ENCODE results near the gene CANX.

CANX gene

DNA sequence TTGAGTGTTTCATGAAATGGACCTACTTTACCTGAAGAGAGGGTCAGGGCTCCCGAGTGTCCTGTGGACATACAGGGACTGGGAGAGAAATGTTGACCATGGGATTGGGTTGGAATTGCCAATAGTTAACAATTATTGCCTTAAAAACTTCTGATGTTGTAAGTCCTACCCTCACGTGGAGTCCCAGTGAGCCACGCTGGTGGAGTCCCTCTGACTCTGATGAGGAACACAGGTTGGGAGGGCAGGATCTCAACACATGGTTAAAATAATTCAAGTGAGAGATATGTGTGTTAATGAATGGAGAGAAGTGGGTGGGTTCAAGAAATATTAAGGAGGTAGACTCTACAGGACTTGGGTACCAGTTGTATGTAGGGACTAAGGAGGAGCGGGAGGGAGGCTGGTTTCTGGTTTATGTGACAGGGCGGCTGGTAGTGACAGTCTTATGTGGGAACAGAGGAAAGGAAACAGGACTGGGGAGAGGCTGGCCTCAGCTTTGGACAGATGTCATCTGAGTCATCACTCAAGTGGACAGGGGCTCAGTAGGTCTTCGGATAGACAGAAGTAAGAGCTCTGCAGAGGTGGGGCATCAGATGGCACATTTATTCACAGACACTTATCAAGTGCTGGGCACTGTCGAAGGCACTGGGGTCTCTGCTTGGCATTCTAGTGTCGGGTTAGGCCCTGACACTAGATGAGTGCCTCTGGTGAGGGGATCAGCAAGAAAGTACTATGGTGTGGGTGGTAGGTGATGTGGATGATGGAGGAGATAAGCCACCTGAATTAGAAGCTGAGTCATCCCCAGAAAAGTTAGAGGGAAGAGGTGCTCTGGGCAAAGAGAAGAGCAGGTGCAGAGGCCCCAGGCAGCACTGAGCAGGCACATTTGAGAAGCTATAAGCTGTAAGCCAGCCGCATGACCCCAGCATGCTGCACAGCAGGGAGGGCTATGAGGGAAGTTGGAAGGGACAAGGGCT lies 61.1 kb downstream of the CANX start:
- DNase-seq, result no peak

DNA sequence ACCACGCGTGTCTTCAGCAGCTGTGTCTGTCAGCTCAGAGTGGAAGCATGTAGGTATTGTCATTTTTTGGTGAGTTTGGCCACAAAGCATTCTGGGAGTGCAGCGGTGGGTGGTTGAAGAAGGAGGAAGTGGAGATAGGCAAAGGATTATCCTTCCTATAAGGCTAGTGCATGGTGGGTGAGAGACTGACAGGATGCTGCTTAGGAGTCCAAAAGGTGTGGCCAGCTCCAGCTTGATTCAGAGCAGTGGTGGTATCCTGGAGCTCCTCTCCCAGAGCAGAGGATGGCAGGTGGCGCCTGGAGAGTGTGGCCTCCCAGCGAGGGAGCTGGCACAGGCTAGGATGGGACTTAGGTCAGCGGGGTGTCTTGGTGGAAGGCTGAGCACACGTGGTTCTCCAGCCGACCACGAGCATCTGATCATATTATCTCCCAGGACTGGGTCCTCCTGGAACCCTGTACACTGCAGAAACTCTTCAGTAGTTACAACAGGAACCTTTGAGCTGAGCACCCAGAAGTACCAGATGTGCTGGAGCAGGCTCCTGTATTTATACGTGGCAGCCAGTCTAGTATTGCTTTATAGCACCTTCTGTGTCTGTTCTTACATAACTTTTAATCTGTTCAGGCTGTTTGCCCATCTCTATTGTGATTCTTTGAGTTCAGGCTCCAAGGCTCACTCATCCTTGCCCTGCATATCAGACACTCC lies 63.5 kb downstream of the CANX start:
- no peak for DNase-seq

DNA sequence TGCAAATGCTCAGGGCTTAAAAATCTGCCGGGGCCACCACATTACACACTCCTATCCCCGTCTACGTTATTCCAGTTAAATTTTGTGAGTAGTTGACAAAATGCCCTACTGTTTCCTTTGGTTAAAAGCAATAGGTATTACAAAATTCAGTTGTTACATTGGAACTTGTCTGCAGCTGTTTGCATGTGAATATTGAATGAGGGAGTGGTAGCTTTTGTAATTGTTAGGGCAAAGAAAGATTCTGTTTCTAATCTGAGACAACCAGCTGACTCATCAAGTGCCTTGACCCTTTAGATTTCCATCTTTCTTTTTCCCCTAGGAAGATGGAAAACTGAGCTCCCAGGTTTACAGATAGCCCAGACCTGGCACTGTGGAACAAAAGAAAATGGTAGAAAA lies 64.0 kb downstream of the CANX start:
- DNase-seq, result no peak

DNA sequence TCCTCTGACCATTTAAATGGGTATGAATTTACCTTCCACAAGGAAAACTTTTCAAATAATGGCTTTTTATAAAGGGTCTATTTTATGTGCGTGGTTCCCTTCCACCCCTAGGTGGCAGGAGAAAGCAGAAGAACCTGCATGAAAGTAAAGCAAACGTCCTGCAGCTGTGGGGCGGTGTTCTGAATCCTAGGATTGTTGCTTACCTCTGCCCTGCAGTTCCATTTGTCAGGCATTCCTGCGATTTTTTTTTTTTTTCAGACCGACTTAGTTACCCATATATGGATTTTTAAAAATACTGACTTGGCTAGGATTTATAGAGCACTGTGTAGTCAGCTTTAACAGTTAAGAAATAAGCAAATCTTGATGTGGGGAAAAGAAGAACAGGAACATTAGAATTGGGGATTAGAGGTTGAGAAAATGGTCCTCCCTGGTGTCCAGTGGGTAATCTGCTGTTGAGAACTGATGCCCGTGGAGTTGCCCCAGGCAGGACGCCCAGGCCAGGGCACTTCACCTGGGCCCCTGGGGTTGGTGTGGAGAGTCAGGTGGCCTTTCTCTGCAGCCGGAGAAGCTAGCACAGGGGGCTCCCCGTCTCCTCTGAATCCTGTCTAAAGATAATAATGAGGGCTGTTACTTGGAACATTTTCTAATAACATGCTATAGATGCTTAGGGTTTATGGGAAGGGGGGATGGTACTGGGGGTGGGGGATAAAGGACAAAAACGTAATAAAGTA lies 64.6 kb downstream of the CANX start:
- DNase-seq, result peak in 1 of 2 experiments; percentile 35

DNA sequence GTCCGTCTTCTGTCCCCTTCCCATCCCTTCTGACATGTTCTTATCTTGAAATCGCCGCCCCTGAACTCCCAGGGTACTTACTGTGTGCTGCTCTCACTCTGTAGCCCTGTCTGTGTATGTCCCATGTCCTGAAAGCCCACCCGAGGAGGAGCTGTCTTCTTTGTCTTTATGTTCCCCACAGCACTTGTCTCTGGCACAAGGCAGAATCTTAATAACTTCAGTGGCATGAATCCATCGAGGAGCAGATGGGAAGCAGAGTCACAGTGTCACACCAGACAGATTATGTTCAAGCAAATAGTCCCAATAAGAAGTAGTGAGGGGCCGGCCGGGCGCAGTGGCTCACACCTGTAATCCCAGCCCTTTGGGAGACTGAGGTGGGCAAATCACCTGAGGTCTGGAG lies 65.3 kb downstream of the CANX start:
- DNase-seq, result no peak

DNA sequence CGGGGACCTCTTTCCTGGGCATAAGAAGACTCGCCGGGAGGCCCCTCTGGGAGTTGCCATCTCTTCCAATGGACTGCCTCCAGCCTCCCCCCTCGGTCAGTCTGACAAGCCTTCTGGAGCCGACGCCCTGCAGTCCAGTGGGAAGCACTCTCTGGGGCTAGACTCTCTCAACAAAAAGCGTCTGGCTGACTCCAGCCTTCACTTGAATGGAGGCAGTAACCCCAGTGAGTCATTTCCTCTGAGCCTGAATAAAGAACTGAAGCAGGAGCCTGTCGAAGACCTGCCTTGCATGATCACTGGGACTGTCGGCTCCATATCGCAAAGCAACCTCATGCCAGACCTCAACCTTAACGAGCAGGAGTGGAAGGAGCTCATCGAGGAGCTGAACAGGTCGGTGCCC lies 66.6 kb downstream of the CANX start:
- DNase-seq, result no peak

DNA sequence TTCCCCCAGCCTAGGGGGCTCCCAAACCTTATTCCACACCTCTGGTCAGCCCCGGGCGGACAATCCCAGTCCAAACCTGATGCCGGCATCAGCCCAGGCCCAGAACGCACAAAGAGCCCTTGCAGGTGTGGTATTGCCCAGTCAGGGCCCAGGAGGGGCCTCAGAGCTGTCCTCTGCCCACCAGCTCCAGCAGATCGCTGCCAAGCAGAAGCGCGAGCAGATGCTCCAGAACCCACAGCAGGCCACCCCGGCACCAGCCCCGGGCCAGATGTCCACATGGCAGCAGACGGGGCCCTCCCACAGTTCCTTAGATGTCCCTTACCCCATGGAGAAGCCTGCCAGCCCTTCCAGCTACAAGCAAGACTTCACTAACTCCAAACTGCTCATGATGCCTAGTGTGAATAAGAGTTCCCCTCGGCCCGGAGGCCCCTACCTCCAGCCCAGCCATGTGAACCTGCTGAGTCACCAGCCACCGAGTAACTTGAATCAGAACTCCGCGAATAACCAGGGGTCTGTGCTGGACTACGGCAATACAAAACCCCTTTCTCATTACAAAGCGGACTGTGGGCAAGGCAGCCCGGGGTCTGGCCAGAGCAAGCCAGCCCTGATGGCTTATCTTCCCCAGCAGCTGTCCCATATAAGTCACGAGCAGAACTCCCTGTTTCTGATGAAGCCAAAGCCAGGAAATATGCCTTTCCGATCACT lies 67.4 kb downstream of the CANX start:
- DNase-seq, result no peak

DNA sequence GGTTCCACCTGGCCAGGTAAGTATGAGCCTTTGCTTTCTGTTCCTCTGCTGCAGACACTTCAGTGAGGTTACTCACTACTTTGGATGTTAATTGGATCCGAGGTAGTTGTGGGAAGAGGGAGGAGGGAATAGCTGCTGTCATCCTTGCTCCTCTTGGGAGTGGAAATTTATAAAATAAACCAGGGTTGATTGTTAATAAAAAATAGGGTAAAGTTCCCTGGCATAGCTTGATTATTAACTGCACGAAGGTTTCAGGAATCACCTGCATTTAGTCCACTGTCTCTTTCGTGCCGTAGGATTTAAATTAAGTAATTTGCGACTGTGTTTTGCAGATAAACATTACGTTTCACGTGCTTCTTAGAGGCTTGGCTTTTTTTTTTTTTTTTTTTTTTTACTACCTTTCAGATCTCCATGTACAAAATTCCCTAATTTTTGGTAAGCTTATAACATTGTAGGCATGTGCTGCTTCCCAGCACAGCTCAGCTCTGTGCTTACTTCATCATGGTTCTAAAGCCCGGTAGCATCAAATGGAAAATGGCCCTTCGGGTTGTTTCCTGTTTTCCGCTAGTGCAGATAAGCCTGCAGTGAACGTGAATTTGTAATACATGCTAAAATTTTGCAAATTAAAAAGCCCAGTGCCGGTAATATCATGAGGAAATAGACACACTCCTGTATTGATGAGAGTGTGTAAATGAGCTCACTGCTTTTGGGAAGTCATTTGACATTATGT lies 68.1 kb downstream of the CANX start:
- no peak for DNase-seq

DNA sequence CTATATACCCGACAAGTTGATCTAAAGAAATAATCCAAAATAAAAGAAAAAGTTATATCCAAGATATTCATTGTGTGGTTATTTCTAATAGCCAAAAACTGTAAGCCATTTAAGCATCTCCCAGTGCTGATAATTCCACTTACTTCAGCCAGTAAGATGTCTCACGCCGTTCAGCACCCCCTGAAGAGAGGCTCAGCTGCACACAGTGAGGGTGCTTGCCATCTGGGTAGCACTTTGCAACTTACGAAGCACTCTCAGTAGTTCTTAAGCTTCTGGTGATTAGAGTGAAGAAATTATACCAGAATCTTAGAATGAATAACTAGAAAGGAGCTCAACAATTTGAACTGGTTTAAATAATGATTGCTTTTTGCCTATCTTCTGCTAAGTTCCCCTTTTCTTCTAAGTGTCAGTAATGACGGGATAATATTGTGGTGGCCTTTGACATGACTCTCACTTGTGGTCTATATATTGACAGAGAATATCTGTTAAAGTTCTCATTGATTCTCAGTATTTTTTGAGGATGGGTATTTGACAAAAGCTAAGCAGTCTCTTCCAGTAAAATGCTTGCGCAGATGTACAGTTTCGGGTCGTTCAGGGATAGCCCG lies 68.8 kb downstream of the CANX start:
- DNase-seq, result no peak

DNA sequence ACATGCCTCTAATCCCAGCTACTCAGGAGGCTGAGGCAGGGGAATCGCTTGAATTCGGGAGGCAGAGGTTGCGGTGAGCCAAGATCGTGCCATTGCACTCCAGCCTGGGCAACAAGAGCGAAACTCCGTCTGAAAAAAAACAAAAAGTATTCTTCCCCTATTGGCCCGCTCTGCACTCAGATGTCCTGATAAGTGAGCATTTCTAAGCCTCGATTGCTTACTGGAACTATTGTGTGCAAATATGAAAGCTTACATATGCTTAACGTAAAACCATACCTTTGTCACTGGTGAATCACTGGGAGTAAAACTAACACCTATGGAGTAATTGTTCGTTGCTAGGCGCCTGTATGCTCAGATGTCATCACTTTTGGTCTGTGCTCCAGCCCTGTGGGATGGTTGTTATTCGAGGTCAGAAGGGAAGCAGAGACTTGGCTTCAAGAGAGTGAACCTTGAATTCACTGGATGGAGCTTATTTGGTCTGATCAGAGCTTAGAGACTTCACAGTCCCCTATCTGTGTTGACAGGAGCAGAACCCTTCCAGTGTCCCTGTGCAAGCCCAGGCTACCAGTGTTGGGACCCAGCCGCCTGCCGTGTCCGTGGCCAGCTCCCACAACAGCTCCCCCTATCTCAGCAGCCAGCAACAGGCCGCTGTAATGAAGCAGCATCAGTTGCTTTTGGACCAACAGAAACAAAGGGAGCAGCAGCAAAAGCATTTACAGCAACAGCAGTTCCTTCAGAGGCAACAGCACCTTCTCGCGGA lies 69.7 kb downstream of the CANX start:
- no peak for DNase-seq

DNA sequence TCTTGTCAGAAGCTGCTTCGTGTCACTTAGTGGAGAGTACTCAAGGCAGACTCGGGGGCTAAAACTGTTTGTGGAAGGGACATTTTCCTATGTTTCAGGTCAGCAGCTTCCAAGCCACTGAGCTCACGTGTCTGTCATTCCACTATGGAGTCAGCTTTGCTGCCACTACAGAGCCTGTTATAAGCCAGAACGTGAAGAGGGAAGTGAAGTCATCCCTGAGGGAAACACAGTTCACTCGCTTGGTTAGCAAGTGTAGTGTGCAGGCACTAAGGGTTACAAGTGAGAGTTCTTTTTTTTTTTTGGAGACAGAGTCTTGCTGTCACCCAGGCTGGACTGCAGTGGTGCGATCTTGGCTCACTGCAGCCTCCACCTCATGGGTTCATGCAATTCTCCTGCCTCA lies 70.5 kb downstream of the CANX start:
- no peak for DNase-seq

DNA sequence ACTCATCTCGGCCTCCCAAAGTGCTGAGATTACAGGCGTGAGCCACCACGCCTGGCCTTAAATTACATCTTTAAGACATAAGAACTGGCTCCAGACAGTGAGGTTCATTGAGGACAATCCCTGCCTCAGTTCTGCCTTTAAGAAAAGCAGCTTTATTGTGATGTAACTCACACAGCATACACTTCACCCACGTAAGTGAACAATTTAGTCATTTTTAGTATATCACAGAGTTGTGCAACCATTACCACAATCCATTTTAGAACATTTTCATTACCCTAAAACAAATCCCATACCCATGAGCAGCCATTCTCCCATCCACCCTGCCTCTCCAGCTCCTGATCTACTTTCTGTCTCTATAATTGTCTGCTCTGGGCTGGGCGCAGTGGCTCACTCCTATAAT lies 71.0 kb downstream of the CANX start:
- DNase-seq, result no peak

DNA sequence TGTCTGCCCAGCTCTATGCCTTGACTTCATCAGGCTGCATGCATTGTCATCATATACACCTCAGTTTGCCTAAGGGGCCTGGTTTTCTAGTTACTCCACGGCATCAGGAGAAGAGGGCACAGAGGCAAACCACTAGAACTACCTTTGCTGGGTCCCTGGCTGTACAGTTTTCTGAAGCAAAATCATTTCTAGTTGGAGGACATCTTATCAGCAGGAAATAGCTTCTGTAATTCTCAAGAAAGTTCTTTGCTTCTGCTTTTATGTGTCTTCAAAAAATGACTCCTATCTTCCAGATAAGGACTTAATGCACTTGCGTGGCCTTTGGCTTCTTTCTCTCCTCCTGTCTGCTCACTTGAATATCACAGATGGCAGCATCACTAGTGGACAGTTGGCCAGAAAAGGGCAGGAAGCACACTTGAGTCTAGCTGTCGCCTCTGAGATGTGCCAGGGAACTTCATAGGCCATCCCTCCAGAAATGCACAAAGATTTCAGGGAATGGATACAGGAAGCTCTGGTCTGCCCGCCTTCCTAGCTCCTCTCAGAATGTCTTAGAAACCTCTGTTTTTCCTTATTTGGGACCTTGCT lies 72.6 kb downstream of the CANX start:
- no peak for DNase-seq

DNA sequence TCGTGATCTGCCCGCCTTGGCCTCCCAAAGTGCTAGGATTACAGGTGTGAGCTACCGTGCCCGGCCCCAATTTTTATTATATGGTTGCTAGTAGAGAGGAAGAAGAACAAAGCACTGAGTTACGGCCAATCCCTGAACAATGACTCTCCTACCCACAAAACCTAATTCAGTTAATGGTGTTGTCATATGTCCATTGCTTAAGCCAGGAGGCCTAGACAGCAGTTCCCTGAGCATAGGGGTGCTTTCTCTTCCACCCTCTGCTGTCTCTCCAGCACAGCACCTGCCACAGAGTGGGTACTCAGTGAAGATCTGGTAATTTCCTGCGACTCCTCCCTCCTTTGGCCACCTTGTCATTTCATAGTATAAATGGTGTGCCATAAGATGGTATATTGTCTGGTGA lies 73.6 kb downstream of the CANX start:
- no peak for DNase-seq

DNA sequence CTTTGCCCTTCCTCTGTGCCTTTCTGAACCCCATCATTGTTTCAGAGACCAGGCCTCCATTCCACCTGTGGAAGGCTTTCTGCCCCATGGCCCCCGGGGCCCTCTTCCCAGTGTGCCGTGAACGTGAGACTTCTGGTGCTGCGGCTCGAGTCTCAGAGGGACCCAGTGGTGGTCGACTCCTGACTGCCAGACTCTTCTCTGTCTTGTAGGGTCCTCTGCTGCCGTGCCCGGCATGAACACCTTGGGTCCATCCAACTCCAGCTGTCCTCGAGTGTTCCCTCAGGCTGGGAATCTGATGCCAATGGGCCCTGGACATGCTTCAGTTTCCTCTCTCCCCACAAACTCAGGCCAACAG lies 74.9 kb downstream of the CANX start:
- DNase-seq, result no peak

DNA sequence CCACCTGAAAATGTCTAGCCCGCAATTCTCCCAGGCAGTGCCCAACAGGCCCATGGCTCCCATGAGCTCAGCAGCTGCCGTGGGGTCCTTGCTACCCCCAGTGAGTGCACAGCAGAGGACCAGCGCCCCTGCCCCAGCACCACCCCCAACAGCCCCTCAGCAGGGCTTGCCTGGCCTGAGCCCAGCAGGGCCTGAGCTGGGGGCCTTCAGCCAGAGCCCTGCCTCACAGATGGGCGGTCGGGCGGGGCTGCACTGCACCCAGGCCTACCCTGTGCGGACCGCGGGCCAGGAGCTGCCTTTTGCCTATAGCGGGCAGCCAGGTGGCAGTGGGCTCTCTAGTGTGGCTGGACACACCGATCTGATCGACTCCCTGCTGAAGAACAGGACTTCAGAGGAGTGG lies 75.7 kb downstream of the CANX start:
- DNase-seq, result no peak

DNA sequence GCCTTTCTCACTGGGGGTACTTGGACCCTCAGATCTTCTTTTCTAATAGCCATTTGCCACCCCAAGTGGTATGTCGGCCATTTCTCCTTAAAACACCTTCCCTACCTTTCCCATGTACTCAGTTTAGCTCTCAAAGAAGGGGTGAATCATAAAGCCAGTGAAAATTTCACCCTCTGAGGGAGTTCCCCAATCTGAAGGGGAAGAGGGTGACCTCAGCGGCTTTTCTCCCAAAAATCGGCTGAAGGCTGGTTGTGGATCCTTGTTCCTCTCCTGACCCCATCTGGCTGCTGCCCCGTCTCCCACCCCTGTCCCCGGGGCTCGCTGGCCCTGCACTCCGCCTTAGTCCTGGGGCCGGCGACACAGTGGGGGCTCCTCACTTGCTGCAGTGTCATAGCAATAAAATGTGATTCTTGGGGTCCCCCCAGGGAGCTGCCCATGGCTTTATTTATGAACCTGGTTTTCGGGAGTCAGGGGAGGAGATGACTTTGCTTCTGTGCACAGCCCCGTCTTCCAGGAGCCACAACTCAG lies 77.7 kb downstream of the CANX start:
- no peak for DNase-seq

DNA sequence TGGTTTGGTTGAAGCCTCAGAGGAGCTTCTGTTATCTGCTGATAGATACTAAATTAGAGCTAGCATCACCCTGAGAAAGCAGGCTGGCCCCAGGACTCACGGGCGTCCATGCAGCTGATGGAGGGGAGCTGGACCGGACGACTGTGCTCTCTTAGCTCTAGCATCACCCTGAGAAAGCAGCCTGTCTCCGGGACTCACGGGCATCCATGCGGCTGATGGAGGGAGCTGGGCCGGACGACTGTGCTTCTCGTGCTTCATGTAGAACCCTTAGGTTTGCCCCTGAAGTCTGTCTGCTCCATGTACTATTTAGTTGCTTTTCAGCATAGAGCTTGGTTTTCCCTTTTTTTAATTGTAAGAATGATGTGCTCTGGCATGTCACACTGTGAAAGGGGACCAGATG lies 78.7 kb downstream of the CANX start:
- DNase-seq, result no peak

DNA sequence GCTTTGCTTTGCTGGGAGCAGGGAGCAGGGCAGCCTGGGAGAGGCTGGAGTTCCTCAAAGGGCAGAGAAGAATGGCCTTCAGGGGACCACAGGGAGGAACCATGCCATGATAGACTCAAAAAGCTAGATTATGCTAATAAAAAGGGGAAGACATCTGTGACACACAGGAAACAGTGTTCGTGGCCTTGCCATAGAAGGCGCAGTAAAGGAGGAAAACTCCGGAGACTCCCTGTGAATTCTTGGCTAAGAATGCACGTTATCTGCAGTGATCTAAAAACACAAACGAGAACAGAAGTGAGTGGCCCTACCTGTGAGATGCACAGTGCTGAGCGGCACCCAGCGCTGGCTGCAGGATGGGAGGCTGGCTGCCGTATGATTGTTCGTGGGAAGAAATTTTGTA lies 79.1 kb downstream of the CANX start:
- DNase-seq, result no peak

DNA sequence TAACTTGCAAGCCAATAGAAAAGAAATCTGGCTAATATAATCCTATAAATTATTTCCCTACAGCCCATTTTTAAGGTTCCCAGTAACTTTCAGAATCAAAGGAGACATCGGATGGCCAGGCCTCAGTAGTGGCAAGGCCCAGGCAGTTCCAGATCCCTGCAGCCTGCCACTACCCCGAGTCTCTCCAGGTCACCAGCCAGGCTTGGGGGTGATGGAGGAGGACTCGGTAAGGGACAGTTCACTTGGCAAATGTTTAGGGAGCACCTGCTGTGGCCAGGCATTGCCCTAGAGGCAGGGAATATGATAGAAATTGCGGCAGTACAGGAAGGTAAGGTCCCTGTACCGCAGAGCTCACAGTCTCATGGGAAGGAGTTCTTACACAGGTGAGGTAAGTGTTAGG lies 79.8 kb downstream of the CANX start:
- DNase-seq, result no peak
